ENCODE results near the gene CPNE2. TPM values are rescaled to one million over a fixed set of nuclear protein-coding genes. Genes with fewer than 3 reads are reported as not detected.

Gene CPNE2
- 10 to 100 TPM; 14.7 to 71.4 (median 19.1) TPM for total RNA-seq

DNA sequence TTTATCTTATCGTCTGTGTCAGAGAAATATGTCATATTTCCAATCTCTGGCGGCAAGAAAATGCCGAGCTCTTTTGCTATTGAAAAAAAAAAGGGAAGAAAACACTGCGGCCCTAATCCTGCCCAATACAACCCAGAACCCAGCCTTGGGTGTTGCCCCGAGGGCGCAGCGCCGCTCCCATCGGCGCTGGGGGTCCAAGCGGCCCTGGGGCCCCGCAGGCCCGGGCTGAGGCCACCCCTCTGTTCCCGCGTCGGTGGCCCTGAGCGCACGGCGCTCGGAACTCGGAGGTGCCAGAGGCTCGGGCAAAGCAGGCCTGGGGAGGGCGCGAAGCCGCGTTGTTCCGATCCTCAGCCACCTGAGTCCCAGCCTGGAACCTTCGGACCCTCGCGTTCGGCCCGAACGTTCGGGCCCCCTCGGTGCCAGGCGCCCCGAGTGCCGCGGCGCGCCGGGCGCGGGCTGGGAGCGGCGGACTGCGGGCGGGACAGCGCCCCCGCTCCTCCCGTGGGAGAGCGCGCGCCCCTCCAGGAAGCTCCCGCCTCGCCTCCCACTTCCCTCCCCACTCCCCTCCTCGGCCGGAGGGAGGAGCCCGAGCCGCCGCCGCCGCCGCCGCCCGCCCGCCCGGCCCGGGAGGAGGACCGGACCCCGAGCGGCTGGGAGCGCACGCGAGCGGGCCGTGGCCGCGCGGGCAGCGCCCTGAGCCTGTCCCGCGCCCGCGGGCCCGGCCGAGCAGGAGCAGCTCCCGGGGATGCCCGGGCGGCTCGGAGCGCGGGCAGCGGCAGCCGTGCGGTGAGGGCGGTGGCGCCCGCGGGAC, at the start of gene CPNE2:
Gene CPNE2, plus strand, starts transcription at position 609 of the 811 bp plus-strand sequence. CDS start 18,160 bp downstream, outside the sequence.
- WGBS, 10 experiments = 0 to 6% (median 2%) methylated on average over 1 to 15 of the region's 100 CpGs; no CpG with 5 or more reads in 5 of the 10 experiments
- peak; percentile 70 to 86 (median 83) for ATAC-seq (replicated peaks in 6 of 8)
- peak within 1 kb of the TSS; percentile 66 to 93 (median 74) for H3K4me3 ChIP-seq
- peaks cover 3 to 23% of the 10 kb centered on the region in 2 donors for H3K4me1 ChIP-seq (replicated peaks in 1 of 2)
- in situ Hi-C loops (cut with MboI; ENCODE audit: low pct_unique_long_range_greater_than_20kb in 2 of 9, low sequenced_read_pairs in 9 of 9, unreplicated experiment in 9 of 9) = no loop called here
- H3K27ac ChIP-seq = peak within 1 kb of the TSS in 1 of 2 donors; percentile 74

DNA sequence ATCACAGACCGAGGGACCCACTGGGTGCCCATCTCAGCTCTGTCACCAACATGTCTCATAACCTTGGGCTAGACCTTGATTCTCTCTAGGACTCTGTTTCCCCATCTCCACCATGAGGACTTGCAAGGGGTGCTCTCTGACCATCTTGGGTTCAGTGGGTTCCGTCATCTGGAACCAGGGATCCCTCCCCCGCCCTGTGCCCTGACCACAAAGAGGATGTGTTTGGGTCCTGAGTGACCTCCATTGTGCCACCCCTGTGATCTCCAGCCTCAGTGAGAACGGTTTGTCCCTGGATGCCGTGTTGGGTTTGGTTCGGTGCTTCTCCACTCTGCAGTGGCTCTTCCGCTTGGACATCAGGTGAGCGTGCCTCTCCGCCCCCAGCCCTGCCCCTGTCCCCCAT, 49.1 kb upstream of the CPNE2 start:
- Histone ChIP-seq H3K27ac (no peak overlapping the region), H3K4me1 (replicated peaks in 1 of 2) (peaks cover 0 to 4% of the 10 kb centered on the region in 2 donors), H3K4me3 (no peak overlapping the region)
- WGBS, 10 experiments = 60 to 88% methylated on average over 1 to 2 of the region's 9 CpGs; no CpG with 5 or more reads in 8 of the 10 experiments
- in situ Hi-C loops (cut with MboI; ENCODE audit: low pct_unique_long_range_greater_than_20kb in 2 of 9, low sequenced_read_pairs in 9 of 9, unreplicated experiment in 9 of 9) = loop anchor here in 1 of 9 experiments (10.0 kb wide), 1 partner anchor 68 kb away; no protein-coding TSS in a partner anchor
- ATAC-seq (replicated peaks in 6 of 8) = no peak

DNA sequence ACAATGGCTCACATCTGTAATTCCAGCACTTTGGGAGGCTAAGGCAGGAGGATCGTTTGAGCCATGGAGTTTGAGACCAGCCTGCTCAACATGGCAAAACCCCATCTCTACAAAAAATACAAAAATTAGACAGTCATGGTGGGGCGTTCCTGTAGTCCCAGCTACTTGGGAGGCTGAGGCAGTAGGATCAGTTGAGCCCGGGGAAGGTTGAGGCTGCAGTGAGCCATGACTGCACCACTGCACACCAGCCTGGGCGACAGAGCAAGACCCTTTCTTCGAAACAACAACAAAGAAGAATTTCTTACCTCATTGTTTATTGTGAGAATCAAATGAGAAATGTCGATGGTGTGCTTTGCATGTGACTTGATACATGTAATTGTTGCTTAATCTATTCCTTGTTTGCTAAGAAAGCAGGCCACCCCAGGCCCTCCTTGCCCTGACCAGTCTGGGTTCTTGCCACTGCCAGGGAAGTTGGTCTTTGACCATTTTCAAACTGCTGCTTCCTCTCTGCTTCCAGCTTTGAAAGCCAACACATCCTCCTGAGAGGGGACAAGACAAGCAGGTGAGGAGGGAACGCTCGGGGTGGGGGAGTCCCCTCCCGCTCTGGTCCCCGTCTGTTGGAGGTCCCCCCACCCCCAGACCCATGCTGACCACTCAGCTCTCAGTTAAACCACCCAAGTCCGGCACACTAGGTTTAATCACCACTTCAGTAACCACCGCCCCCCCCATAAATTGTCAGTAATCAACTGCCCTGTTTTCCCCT, 47.3 kb upstream of the CPNE2 start:
- peaks cover 0 to 4% of the 10 kb centered on the region in 2 donors for H3K4me1 ChIP-seq (replicated peaks in 1 of 2)
- H3K4me3 ChIP-seq = no peak overlapping the region
- ATAC-seq (replicated peaks in 6 of 8) = no peak
- in situ Hi-C loops (cut with MboI; ENCODE audit: low pct_unique_long_range_greater_than_20kb in 2 of 9, low sequenced_read_pairs in 9 of 9, unreplicated experiment in 9 of 9) = loop anchor here in 1 of 9 experiments (10.0 kb wide), 1 partner anchor 70 kb away; no protein-coding TSS in a partner anchor
- 50 to 100% (median 83%) methylated on average over 1 to 7 of the region's 12 CpGs; no CpG with 5 or more reads in 2 of the 10 experiments for WGBS, 10 experiments
- no peak overlapping the region for H3K27ac ChIP-seq

DNA sequence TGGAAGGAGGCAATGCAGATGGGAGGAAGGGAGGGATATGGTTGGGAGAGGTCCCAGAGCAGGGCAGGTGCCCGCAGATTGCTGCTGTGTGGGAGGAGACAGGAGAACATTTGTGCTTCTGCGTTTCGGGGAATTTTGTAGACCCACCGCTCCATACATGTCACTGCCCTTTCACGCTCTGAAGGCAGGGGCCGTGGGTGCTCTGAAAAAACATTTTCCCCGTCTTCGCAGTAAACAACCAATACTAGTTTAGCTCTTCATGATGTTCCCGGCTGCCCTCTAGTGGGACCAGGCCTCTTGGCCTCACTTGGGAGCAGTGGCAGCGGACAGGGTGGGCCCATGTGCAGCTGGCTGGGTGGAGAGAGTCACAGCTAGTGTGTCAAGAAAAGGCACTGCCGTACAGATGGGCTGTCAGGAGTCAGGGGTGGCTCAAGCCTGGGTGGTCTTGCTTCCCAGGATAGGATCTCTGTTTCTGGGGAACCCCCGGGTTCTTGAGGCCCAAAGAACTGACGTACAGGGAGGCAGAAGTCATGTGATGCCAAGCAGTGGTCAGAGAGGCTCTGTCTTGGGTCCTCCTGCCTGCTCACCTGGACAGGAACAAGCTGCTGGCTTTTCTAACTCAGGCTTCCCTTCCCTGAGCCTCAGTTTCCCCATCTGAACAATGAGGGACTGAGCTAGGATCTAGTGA, 46.5 kb upstream of the CPNE2 start:
- Histone ChIP-seq H3K4me1 (replicated peaks in 1 of 2) (peaks cover 0 to 4% of the 10 kb centered on the region in 2 donors), H3K27ac (no peak overlapping the region), H3K4me3 (no peak overlapping the region)
- ATAC-seq (replicated peaks in 6 of 8) = peak; percentile 87 to 99 (median 94)
- WGBS, 10 experiments = 20 to 50% (median 34%) methylated on average over 1 to 8 of the region's 13 CpGs; no CpG with 5 or more reads in 6 of the 10 experiments
- in situ Hi-C loops (cut with MboI; ENCODE audit: low pct_unique_long_range_greater_than_20kb in 2 of 9, low sequenced_read_pairs in 9 of 9, unreplicated experiment in 9 of 9) = loop anchor here in 1 of 9 experiments (10.0 kb wide), 1 partner anchor 71 kb away; no protein-coding TSS in a partner anchor

DNA sequence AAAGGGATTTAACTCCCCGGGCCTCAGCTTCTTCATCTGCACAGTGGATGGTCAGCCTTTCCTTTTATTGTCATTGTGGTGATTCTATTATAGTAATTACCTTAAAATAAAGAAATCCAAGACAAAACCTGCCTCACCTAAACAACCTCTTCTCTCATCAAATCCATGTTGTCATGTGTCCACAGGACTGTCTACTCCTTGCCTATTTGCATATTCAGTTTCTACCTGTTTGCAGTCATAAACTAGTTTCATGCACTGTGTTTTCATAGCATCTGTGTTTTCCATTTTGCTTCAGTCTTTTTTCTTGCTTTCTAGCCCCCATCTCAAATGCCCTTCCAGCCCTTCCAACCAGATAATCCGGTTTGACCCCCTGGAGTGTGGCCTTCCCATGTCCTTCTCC, 44.3 kb upstream of the CPNE2 start:
- no peak for ATAC-seq (replicated peaks in 6 of 8)
- in situ Hi-C loops (cut with MboI; ENCODE audit: low pct_unique_long_range_greater_than_20kb in 2 of 9, low sequenced_read_pairs in 9 of 9, unreplicated experiment in 9 of 9) = loop anchor here in 1 of 9 experiments (10.0 kb wide), 1 partner anchor 73 kb away; no protein-coding TSS in a partner anchor
- WGBS, 10 experiments = 29 to 100% (median 73%) methylated on average over 1 to 2 of the region's 2 CpGs
- H3K4me3 ChIP-seq = no peak overlapping the region
- no peak overlapping the region for H3K27ac ChIP-seq
- H3K4me1 ChIP-seq (replicated peaks in 1 of 2) = peaks cover 0 to 4% of the 10 kb centered on the region in 2 donors

DNA sequence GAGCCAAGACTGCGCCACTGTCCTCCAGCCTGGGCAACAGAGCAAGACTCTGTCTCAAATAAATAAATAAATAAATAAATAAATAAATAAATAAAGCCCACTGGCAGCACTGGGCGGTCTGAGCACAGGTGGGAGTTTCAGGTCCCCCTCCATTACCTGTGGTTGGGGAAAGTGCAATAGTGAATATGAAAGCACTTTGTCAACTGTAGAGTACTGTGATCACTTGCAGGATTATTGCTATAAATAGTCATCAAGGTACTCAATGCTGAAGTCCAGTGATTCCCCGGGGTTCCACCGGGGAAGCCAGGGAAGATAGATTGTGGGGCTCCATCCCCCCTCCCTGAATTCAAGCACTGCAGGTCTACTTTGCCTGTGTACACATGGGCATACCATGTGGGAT, 42.7 kb upstream of the CPNE2 start:
- in situ Hi-C loops (cut with MboI; ENCODE audit: low pct_unique_long_range_greater_than_20kb in 2 of 9, low sequenced_read_pairs in 9 of 9, unreplicated experiment in 9 of 9) = loop anchor here in 1 of 9 experiments (10.0 kb wide), 1 partner anchor 75 kb away; no protein-coding TSS in a partner anchor
- Histone ChIP-seq H3K4me1 (replicated peaks in 1 of 2) (peaks cover 0 to 4% of the 10 kb centered on the region in 2 donors), H3K4me3 (no peak overlapping the region), H3K27ac (no peak overlapping the region)
- ATAC-seq (replicated peaks in 6 of 8) = no peak
- 75 to 100% (median 94%) methylated on average over 1 to 3 of the region's 4 CpGs; no CpG with 5 or more reads in 3 of the 10 experiments for WGBS, 10 experiments

DNA sequence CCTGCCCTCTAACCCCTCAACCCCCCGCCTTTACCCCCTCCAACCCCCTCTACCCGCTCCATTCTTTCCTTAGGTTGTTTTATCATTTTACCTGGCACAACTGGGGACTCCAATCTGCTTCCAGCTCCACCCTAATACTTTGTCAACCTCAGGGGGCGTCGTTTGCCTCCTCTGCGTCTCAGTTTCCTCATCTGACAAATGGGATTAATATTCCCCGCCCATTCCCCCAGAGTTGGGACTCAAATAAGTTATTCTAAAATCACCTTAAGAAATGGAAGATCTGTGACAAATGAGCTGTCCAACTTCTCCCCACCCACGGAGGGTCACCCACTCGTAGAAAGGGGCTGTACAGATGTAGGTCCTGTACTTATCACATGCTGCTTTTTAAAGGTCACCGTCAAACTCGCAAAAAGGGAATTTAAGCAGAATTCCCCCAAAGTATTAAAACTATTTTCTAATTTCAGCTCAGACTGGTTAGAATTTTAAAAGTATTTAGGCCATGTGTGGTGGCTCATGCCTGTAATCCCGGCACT, 40.6 kb upstream of the CPNE2 start:
- WGBS, 10 experiments = 83 to 100% (median 93%) methylated on average over 1 to 6 of the region's 11 CpGs; no CpG with 5 or more reads in 2 of the 10 experiments
- no peaks in the 10 kb centered on the region for H3K4me1 ChIP-seq (replicated peaks in 1 of 2)
- no peak overlapping the region for H3K27ac ChIP-seq
- no peak overlapping the region for H3K4me3 ChIP-seq
- in situ Hi-C loops (cut with MboI; ENCODE audit: low pct_unique_long_range_greater_than_20kb in 2 of 9, low sequenced_read_pairs in 9 of 9, unreplicated experiment in 9 of 9) = no loop called here
- ATAC-seq (replicated peaks in 6 of 8) = no peak

DNA sequence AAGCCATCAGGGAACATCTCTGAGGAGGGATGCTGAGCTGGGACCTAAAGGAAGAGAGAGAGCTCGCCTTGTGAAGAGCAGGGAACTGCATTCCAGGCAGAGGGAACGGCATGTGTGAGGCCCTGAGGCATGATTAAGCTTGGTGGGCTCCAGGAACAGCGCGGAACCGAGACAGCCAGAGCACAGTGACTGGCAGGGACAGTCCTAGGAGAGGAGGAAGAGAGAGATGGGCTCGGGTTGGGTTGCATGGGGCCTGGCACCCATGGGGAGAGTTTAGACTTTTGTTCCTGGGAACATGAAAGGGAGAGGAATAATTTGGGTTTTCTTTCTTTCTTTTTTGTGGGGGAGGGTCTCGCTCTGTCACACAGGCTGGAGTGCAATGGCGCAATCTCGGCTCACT, 39.2 kb upstream of the CPNE2 start:
- Histone ChIP-seq H3K4me3 (no peak overlapping the region), H3K4me1 (replicated peaks in 1 of 2) (no peaks in the 10 kb centered on the region), H3K27ac (no peak overlapping the region)
- ATAC-seq (replicated peaks in 6 of 8) = no peak
- in situ Hi-C loops (cut with MboI; ENCODE audit: low pct_unique_long_range_greater_than_20kb in 2 of 9, low sequenced_read_pairs in 9 of 9, unreplicated experiment in 9 of 9) = no loop called here
- 67 to 100% (median 87%) methylated on average over 1 to 9 of the region's 9 CpGs for whole genome bisulfite sequencing, 10 experiments

DNA sequence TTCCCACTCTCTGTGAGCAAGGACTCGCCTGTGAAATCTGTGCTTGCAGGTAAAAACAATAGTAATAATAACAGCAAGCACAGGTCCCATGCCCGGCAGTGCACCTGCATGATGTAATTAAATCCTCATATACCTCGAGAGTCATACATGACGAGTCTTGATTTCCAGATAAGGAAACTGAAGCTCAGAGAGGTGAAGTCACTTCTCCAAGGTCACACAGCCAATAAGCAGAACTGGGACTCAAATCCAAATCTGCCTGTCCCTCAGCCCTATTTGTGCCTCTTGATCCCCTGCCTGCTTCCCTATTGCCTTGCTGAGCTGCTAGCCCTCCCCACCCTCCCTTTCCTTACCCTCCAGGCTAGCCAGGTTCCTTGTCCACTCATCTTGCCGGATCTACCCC, 38.0 kb upstream of the CPNE2 start:
- WGBS, 10 experiments = 70 to 100% (median 100%) methylated on average over 1 to 4 of the region's 5 CpGs; no CpG with 5 or more reads in 4 of the 10 experiments

DNA sequence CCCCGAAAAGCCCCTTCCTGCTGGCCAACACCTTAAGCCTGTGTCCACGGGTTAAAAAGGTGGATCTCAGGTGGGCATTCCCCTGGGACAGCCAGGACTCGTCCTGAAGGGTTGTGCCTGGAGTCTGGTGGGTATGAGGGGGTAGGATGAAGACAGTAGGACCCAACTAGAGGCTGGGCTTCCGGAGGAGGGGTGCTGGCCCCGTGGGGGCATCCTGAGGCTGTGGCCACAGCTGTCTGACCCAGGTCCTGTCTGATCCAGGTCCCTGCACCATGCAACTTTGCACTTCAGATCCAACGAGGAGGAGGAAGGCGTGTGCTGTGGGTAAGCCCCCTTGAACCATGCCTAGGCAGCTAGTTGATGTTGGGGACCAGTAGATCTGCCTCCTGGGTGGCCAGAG, 37.6 kb upstream of the CPNE2 start:
- Histone ChIP-seq H3K4me3 (no peak overlapping the region), H3K4me1 (replicated peaks in 1 of 2) (no peaks in the 10 kb centered on the region), H3K27ac (no peak overlapping the region)
- in situ Hi-C loops (cut with MboI; ENCODE audit: low pct_unique_long_range_greater_than_20kb in 2 of 9, low sequenced_read_pairs in 9 of 9, unreplicated experiment in 9 of 9) = no loop called here
- 50 to 83% (median 58%) methylated on average over 2 to 4 of the region's 7 CpGs; no CpG with 5 or more reads in 7 of the 10 experiments for WGBS, 10 experiments
- ATAC-seq (replicated peaks in 6 of 8) = no peak

More for the DNA sequence above, 38.0 kb upstream of the CPNE2 start:
- in situ Hi-C loops (cut with MboI; ENCODE audit: low pct_unique_long_range_greater_than_20kb in 2 of 9, low sequenced_read_pairs in 9 of 9, unreplicated experiment in 9 of 9) = no loop called here
- Histone ChIP-seq H3K4me3 (no peak overlapping the region), H3K4me1 (replicated peaks in 1 of 2) (no peaks in the 10 kb centered on the region), H3K27ac (no peak overlapping the region)
- no peak for ATAC-seq (replicated peaks in 6 of 8)

DNA sequence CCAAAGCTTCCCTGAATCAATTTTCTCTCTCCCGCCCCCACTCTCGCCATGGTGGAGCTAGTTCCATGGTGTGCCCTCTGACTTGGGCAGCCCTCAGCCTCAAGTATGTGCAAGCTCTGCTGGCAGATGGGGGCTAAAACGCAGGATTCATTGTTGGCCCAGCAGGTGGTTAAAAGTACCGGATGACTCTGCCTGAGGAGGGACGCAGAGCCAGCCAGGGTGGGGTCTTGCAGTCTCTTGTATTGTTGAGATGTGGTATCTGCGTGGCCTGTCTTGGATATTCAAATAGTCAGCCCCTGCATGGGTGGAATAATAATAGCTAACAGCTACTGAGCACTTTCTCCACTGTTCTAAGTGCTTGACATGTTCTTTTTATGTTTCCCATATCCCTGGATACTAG, 36.7 kb upstream of the CPNE2 start:
- 17 to 78% (median 45%) methylated on average over 1 to 4 of the region's 6 CpGs; no CpG with 5 or more reads in 5 of the 10 experiments for WGBS, 10 experiments
- H3K4me3 ChIP-seq = no peak overlapping the region
- H3K4me1 ChIP-seq (replicated peaks in 1 of 2) = no peaks in the 10 kb centered on the region
- peak in 4 of 8 experiments; percentile 23 to 31 (median 25) for ATAC-seq (replicated peaks in 6 of 8)
- in situ Hi-C loops (cut with MboI; ENCODE audit: low pct_unique_long_range_greater_than_20kb in 2 of 9, low sequenced_read_pairs in 9 of 9, unreplicated experiment in 9 of 9) = no loop called here
- H3K27ac ChIP-seq = no peak overlapping the region

DNA sequence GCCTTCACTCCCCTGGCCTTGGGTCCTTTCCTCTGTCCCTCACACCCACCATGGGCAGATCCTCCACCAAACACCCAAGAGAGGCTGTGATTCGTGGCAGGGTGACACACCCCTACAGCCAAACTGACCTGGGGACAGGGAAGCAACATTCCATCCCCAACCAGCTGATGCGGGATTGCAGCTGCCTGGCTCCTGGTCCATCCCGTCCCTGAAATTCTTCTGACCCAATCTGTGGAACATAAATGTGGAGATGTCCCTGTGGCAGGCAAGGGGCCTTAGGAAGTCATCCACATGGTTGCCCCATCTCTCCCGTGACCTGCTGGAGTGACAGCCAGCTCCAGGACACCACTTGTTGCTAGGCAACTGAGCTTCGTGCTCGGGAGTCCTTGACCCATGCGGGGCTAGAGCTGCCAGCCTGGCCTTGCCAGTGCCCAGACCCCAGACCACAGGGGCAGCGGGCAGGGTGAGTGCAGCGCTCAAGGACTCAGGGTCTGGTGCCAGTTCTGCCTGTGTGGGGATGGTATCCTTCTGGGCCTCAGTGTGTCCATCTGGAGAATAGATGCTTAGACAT, 34.0 kb upstream of the CPNE2 start:
- Histone ChIP-seq H3K4me1 (replicated peaks in 1 of 2) (peaks cover 0 to 6% of the 10 kb centered on the region in 2 donors), H3K27ac (no peak overlapping the region), H3K4me3 (no peak overlapping the region)
- ATAC-seq (replicated peaks in 6 of 8) = peak in 1 of 8 experiments; percentile 13
- in situ Hi-C loops (cut with MboI; ENCODE audit: low pct_unique_long_range_greater_than_20kb in 2 of 9, low sequenced_read_pairs in 9 of 9, unreplicated experiment in 9 of 9) = no loop called here
- WGBS, 10 experiments = 38 to 100% (median 92%) methylated on average over 1 to 2 of the region's 9 CpGs; no CpG with 5 or more reads in 6 of the 10 experiments
